ENCODE measurements around the gene FDXR. TPM values are rescaled to one million over a fixed set of nuclear protein-coding genes. Genes with fewer than 3 reads are reported as not detected.
A peak's percentile ranks its signal among the peaks of the same experiment; 100 is the strongest.

Gene FDXR
- total and polyA plus RNA-seq, 5 donors from 2014 or later: 5.4 to 15.7 (median 7.8) TPM

- Histone ChIP-seq H3K9me3 (ENCODE audit: control insufficient read depth in 2 of 2, low read length in 2 of 2) (no peaks in the 10 kb centered on the region), H3K4me1 (ENCODE audit: control insufficient read depth, insufficient read depth, low read length, poor library complexity, severe bottlenecking) (peaks cover 29% of the 10 kb centered on the region), H3K27ac (ENCODE audit: insufficient read depth, low read length, poor library complexity, severe bottlenecking) (no peak overlapping the region), H3K4me3 (ENCODE audit: low read depth, low read length) (no peak overlapping the region), H3K27me3 (ENCODE audit: control insufficient read depth, insufficient read depth, low read length) (peaks cover 12% of the 10 kb centered on the region), H3K36me3 (ENCODE audit: control insufficient read depth, insufficient read depth, low read length) (no peaks in the 10 kb centered on the region)
- peaks cover 0 to 1% (median 0%) of the 10 kb centered on the region in 7 donors for H3K9me3 Mint-ChIP-seq
- H3K27me3 Mint-ChIP-seq: peaks cover 45% of the 10 kb centered on the region
- peak overlapping the region in 2 of 4 donors; percentile 48 to 54 for H3K4me3 Mint-ChIP-seq
- ATAC-seq (ENCODE audit: low read depth in 2 of 2) (no peak), DNase-seq (no peak)
- no peak overlapping the region for H3K27ac Mint-ChIP-seq
- peaks cover 0 to 24% (median 9%) of the 10 kb centered on the region in 4 donors for H3K4me1 Mint-ChIP-seq
- H3K36me3 Mint-ChIP-seq: peaks cover 5% of the 10 kb centered on the region
These were observed 11.7 kb downstream of the FDXR start for GRCh38 chr17:74860872-74861661.

- no peak overlapping the region for H3K27ac ChIP-seq (ENCODE audit: insufficient read depth, low read length, poor library complexity, severe bottlenecking)
- DNase-seq (peak in 1 of 3 donors; percentile 18), ATAC-seq (ENCODE audit: low read depth in 2 of 2) (no peak)
- no peaks in the 10 kb centered on the region for H3K9me3 ChIP-seq (ENCODE audit: control insufficient read depth in 2 of 2, low read length in 2 of 2)
- Mint-ChIP-seq H3K4me1 (peaks cover 0 to 24% (median 9%) of the 10 kb centered on the region in 4 donors), H3K27ac (no peak overlapping the region), H3K36me3 (peaks cover 5% of the 10 kb centered on the region), H3K9me3 (peaks cover 0 to 1% (median 0%) of the 10 kb centered on the region in 7 donors), H3K27me3 (peaks cover 52% of the 10 kb centered on the region), H3K4me3 (peak overlapping the region in 2 of 4 donors; percentile 62 to 63)
- peaks cover 12% of the 10 kb centered on the region for H3K27me3 ChIP-seq (ENCODE audit: control insufficient read depth, insufficient read depth, low read length)
- no peak overlapping the region for H3K4me3 ChIP-seq (ENCODE audit: low read depth, low read length)
- H3K4me1 ChIP-seq (ENCODE audit: control insufficient read depth, insufficient read depth, low read length, poor library complexity, severe bottlenecking): peaks cover 29% of the 10 kb centered on the region
- H3K36me3 ChIP-seq (ENCODE audit: control insufficient read depth, insufficient read depth, low read length): no peaks in the 10 kb centered on the region
These were observed 12.4 kb downstream of the FDXR start for GRCh38 chr17:74860229-74860871.

- ATAC-seq (ENCODE audit: low read depth in 2 of 2) (peak in 1 of 2 donors; percentile 28), DNase-seq (peak in 1 of 3 donors; percentile 36)
- Mint-ChIP-seq H3K36me3 (no peaks in the 10 kb centered on the region), H3K27ac (no peak within 1 kb of the TSS), H3K27me3 (peaks cover 57% of the 10 kb centered on the region), H3K4me1 (peaks cover 0 to 17% (median 2%) of the 10 kb centered on the region in 4 donors), H3K9me3 (peaks cover 0 to 1% (median 0%) of the 10 kb centered on the region in 7 donors), H3K4me3 (peak within 1 kb of the TSS in 3 of 4 donors; percentile 23 to 69 (median 63))
- H3K27ac ChIP-seq (ENCODE audit: insufficient read depth, low read length, poor library complexity, severe bottlenecking): no peak within 1 kb of the TSS
- peaks cover 29% of the 10 kb centered on the region for H3K4me1 ChIP-seq (ENCODE audit: control insufficient read depth, insufficient read depth, low read length, poor library complexity, severe bottlenecking)
- H3K9me3 ChIP-seq (ENCODE audit: control insufficient read depth in 2 of 2, low read length in 2 of 2): no peaks in the 10 kb centered on the region
- peaks cover 12% of the 10 kb centered on the region for H3K27me3 ChIP-seq (ENCODE audit: control insufficient read depth, insufficient read depth, low read length)
- H3K4me3 ChIP-seq (ENCODE audit: low read depth, low read length): no peak within 1 kb of the TSS
- no peaks in the 10 kb centered on the region for H3K36me3 ChIP-seq (ENCODE audit: control insufficient read depth, insufficient read depth, low read length)
These were observed 13.2 kb downstream of the FDXR start, which contains the start of gene GRIN2C for GRCh38 chr17:74859459-74860228. TSS of gene GRIN2C (minus strand) at chr17:74859885. CDS start at chr17:74855092, 4,793 bp downstream.

GRCh38 chr17:74858672-74859458, 13.9 kb downstream of the FDXR start:
- H3K27me3 Mint-ChIP-seq: peaks cover 61% of the 10 kb centered on the region

GRCh38 chr17:74857191-74857590, 15.6 kb downstream of the FDXR start:
- H3K9me3 ChIP-seq (ENCODE audit: control insufficient read depth in 2 of 2, low read length in 2 of 2): no peaks in the 10 kb centered on the region
- H3K4me3 Mint-ChIP-seq: no peak overlapping the region
- no peak overlapping the region for H3K4me3 ChIP-seq (ENCODE audit: low read depth, low read length)
- H3K27ac ChIP-seq (ENCODE audit: insufficient read depth, low read length, poor library complexity, severe bottlenecking): no peak overlapping the region
- H3K36me3 ChIP-seq (ENCODE audit: control insufficient read depth, insufficient read depth, low read length): no peaks in the 10 kb centered on the region
- peaks cover 0 to 3% (median 0%) of the 10 kb centered on the region in 7 donors for H3K9me3 Mint-ChIP-seq
- DNase-seq (no peak), ATAC-seq (ENCODE audit: low read depth in 2 of 2) (no peak)
- H3K4me1 ChIP-seq (ENCODE audit: control insufficient read depth, insufficient read depth, low read length, poor library complexity, severe bottlenecking): peaks cover 36% of the 10 kb centered on the region
- no peaks in the 10 kb centered on the region for H3K36me3 Mint-ChIP-seq
- H3K27ac Mint-ChIP-seq: no peak overlapping the region
- H3K4me1 Mint-ChIP-seq: peaks cover 0 to 24% (median 4%) of the 10 kb centered on the region in 4 donors
- H3K27me3 ChIP-seq (ENCODE audit: control insufficient read depth, insufficient read depth, low read length): peaks cover 15% of the 10 kb centered on the region
- H3K27me3 Mint-ChIP-seq: peaks cover 67% of the 10 kb centered on the region

More at GRCh38 chr17:74858672-74859458, 13.9 kb downstream of the FDXR start:
- peaks cover 0 to 19% (median 2%) of the 10 kb centered on the region in 4 donors for H3K4me1 Mint-ChIP-seq
- H3K4me1 ChIP-seq (ENCODE audit: control insufficient read depth, insufficient read depth, low read length, poor library complexity, severe bottlenecking): peaks cover 29% of the 10 kb centered on the region
- peaks cover 13% of the 10 kb centered on the region for H3K27me3 ChIP-seq (ENCODE audit: control insufficient read depth, insufficient read depth, low read length)
- H3K36me3 ChIP-seq (ENCODE audit: control insufficient read depth, insufficient read depth, low read length): no peaks in the 10 kb centered on the region
- no peak for DNase-seq
- no peak overlapping the region for H3K27ac ChIP-seq (ENCODE audit: insufficient read depth, low read length, poor library complexity, severe bottlenecking)
- H3K4me3 ChIP-seq (ENCODE audit: low read depth, low read length): no peak overlapping the region
- no peaks in the 10 kb centered on the region for H3K36me3 Mint-ChIP-seq
- H3K27ac Mint-ChIP-seq: no peak overlapping the region
- peaks cover 0 to 1% (median 0%) of the 10 kb centered on the region in 7 donors for H3K9me3 Mint-ChIP-seq
- H3K4me3 Mint-ChIP-seq: peak overlapping the region in 3 of 4 donors; percentile 23 to 69 (median 63)
- ATAC-seq (ENCODE audit: low read depth in 2 of 2): no peak
- H3K9me3 ChIP-seq (ENCODE audit: control insufficient read depth in 2 of 2, low read length in 2 of 2): no peaks in the 10 kb centered on the region

- peaks cover 15% of the 10 kb centered on the region for H3K27me3 ChIP-seq (ENCODE audit: control insufficient read depth, insufficient read depth, low read length)
These were observed 16.7 kb downstream of the FDXR start for GRCh38 chr17:74856112-74856511.

More at GRCh38 chr17:74856112-74856511, 16.7 kb downstream of the FDXR start:
- no peak overlapping the region for H3K4me3 ChIP-seq (ENCODE audit: low read depth, low read length)
- DNase-seq (no peak), ATAC-seq (ENCODE audit: low read depth in 2 of 2) (no peak)
- no peak overlapping the region for H3K27ac ChIP-seq (ENCODE audit: insufficient read depth, low read length, poor library complexity, severe bottlenecking)
- H3K27me3 Mint-ChIP-seq: peaks cover 73% of the 10 kb centered on the region
- no peaks in the 10 kb centered on the region for H3K36me3 ChIP-seq (ENCODE audit: control insufficient read depth, insufficient read depth, low read length)
- no peaks in the 10 kb centered on the region for H3K36me3 Mint-ChIP-seq
- H3K27ac Mint-ChIP-seq: no peak overlapping the region
- peaks cover 0 to 4% (median 0%) of the 10 kb centered on the region in 7 donors for H3K9me3 Mint-ChIP-seq
- peaks cover 0 to 21% (median 3%) of the 10 kb centered on the region in 4 donors for H3K4me1 Mint-ChIP-seq
- no peak overlapping the region for H3K4me3 Mint-ChIP-seq
- no peaks in the 10 kb centered on the region for H3K9me3 ChIP-seq (ENCODE audit: control insufficient read depth in 2 of 2, low read length in 2 of 2)
- H3K4me1 ChIP-seq (ENCODE audit: control insufficient read depth, insufficient read depth, low read length, poor library complexity, severe bottlenecking): peaks cover 31% of the 10 kb centered on the region
